ENCODE results near the gene ZNF827.

DNA sequence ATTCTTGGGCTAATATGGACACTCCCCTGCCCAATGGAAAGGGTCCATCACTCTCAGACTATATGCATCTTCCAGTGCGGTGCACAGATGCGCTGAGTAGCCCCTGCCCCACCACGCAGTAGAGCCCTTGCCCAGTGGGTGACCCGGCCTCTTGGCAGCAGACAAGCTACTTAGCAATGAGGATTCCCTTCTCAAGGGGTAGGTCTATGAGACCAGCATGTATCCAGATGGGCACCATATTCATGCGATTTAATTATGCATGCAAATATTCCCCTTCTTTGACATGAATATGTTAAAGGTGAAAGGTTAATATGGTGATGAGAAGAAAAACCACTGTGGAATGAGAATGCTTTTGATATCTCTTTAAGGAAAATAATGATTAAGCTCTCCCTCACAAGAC lies 77.7 kb downstream of the ZNF827 start:
- TF ChIP-seq POLR2A (IDR thresholded peaks at IDR 0.05): no peak
- TF ChIP-seq CTCF (IDR thresholded peaks at IDR 0.05): no peak
- no peak for TF ChIP-seq POLR2AphosphoS5 (IDR thresholded peaks at IDR 0.05)

Data from gastroesophageal sphincter (tissue), 3 donors.